Naive thymus-derived CD8-positive, alpha-beta T cell (primary cell): ENCODE data around the gene EFHC2. TPM values are rescaled to one million over a fixed set of nuclear protein-coding genes. Genes with fewer than 3 reads are reported as not detected.

Source experiments
- ATAC-seq, 2 donors: fragments of 150-1000 bp; cut with Tn5 transposase in 1 of 2; sonication (Bioruptor Pico), chemical (Tn5 transposase) in 1 of 2; 1 replicate in 1 of 2; 2 replicates in 1 of 2; pipeline ENCODE4 v1.10.0; 2021; ENCODE audit warnings: mild to moderate bottlenecking in 2 of 2, moderate library complexity in 2 of 2
- POLR2A ChIA-PET: fragments of 350-600 bp; sonication (Branson Sonifier 250); formaldehyde crosslinking; loops from one replicate; lab custom pipeline; 2021; ENCODE audit warnings: antibody characterized with exemption; lab: Charles Lee
- DNase-seq, 10 donors: peaks; one replicate each; pipeline versions ENCODE4 v3.0.0 to v3.0.0-alpha.2; 2020 to 2022
- H3K27ac Mint-ChIP-seq, 10 donors: one replicate each; pipeline ENCODE4 v1.8.0; 2020 to 2022; ENCODE audit warnings: mild to moderate bottlenecking in 10 of 10, mixed read lengths in 10 of 10, moderate library complexity in 4 of 10, inconsistent platforms in 1 of 10
- H3K27me3 Mint-ChIP-seq, 5 donors: one replicate each; pipeline ENCODE4 v1.8.0; 2021 to 2022; ENCODE audit warnings: mixed read lengths in 5 of 5
- H3K36me3 Mint-ChIP-seq, 3 donors: one replicate each; pipeline ENCODE4 v1.8.0; 2020 to 2022; ENCODE audit warnings: mixed read lengths in 3 of 3, mild to moderate bottlenecking in 2 of 3, inconsistent platforms in 1 of 3
- H3K4me1 Mint-ChIP-seq, 4 donors: one replicate each; pipeline ENCODE4 v1.8.0; 2021 to 2022; ENCODE audit warnings: mixed read lengths in 4 of 4
- H3K4me3 Mint-ChIP-seq, 10 donors: one replicate each; pipeline ENCODE4 v1.8.0; 2020 to 2022; ENCODE audit warnings: mild to moderate bottlenecking in 10 of 10, mixed read lengths in 10 of 10, moderate library complexity in 6 of 10, inconsistent platforms in 1 of 10
- H3K9me3 Mint-ChIP-seq, 9 donors: one replicate each; pipeline ENCODE4 v1.8.0; 2020 to 2022; ENCODE audit warnings: mixed read lengths in 9 of 9, mild to moderate bottlenecking in 3 of 9, inconsistent platforms in 1 of 9, moderate library complexity in 1 of 9
- polyA plus RNA-seq, 3 donors: library from polyadenylated mRNA; unstranded; fragments of 300-500 nt; fragmentation: Illumina TruSeq; gene quantifications; one replicate each; pipeline ENCODE4 v1.2.3, GENCODE V29; 2021
- total RNA-seq, 8 experiments: library from RNA in 2 of 8; stranded (reverse) in 2 of 8; gene quantifications; one replicate each; pipeline ENCODE4 v1.2.3 and lab custom pipeline; 2021 to 2026

The EFHC2 gene
- total and polyA plus RNA-seq, 5 experiments from 2014 or later = 2.0 to 3.5 (median 3.1) TPM

GRCh38 chrX:44319550-44319949, 23.9 kb downstream of the EFHC2 start:
- ATAC-seq (no peak), DNase-seq (no peak)
- Mint-ChIP-seq H3K4me3 (no peak overlapping the region), H3K27ac (no peak overlapping the region), H3K36me3 (peaks cover 0 to 2% (median 2%) of the 10 kb centered on the region in 3 donors), H3K27me3 (no peaks in the 10 kb centered on the region), H3K4me1 (peaks cover 13 to 26% (median 21%) of the 10 kb centered on the region in 4 donors), H3K9me3 (peaks cover 0 to 7% (median 0%) of the 10 kb centered on the region in 9 donors)
- POLR2A ChIA-PET = no interaction called here

GRCh38 chrX:44317181-44317580, 26.3 kb downstream of the EFHC2 start:
- Mint-ChIP-seq H3K27ac (no peak overlapping the region), H3K9me3 (peaks cover 0 to 3% (median 0%) of the 10 kb centered on the region in 9 donors), H3K4me1 (peaks cover 16 to 31% (median 22%) of the 10 kb centered on the region in 4 donors), H3K27me3 (no peaks in the 10 kb centered on the region), H3K4me3 (no peak overlapping the region), H3K36me3 (peaks cover 0 to 2% (median 2%) of the 10 kb centered on the region in 3 donors)
- POLR2A ChIA-PET = no interaction called here
- DNase-seq (no peak), ATAC-seq (no peak)

- ATAC-seq (no peak), DNase-seq (no peak)
- Mint-ChIP-seq H3K4me3 (peak overlapping the region in 3 of 10 donors; percentile 2 to 38 (median 24)), H3K27ac (peak overlapping the region in 6 of 10 donors; percentile 2 to 70 (median 48)), H3K36me3 (peaks cover 0 to 2% (median 0%) of the 10 kb centered on the region in 3 donors), H3K27me3 (no peaks in the 10 kb centered on the region), H3K9me3 (peaks cover 0 to 3% (median 0%) of the 10 kb centered on the region in 9 donors), H3K4me1 (peaks cover 10 to 26% (median 22%) of the 10 kb centered on the region in 4 donors)
- POLR2A ChIA-PET = no interaction called here
Observed at GRCh38 chrX:44314808-44315207, 28.7 kb downstream of the EFHC2 start.

DNA sequence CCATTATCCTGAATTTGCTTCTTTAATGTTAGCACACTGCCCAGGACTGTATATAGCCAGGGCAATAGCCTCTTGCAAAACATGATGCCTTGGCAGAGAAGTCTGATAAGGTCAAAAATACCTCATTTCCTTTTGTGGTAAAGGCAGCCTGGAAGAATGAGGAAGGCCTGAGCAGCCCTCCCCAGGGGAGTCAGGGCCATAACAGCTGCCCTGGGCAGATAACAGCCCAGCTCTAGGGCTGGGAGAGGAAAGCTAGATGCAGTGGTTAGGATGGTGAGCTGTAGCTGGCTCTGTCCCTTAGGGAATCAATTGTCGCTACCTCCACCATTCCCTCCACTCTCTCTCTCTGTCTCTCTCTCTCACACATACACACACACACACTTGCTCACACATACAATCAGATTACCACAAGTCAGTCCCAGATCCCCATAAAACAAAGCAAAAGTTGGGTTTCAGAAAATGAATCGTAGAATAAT, 29.2 kb downstream of the EFHC2 start:
- Mint-ChIP-seq H3K27ac (peak overlapping the region in 6 of 10 donors; percentile 2 to 70 (median 40)), H3K4me3 (peak overlapping the region in 4 of 10 donors; percentile 22 to 38 (median 27)), H3K36me3 (peaks cover 0 to 2% (median 2%) of the 10 kb centered on the region in 3 donors), H3K27me3 (no peaks in the 10 kb centered on the region), H3K9me3 (peaks cover 0 to 3% (median 0%) of the 10 kb centered on the region in 9 donors), H3K4me1 (peaks cover 10 to 26% (median 22%) of the 10 kb centered on the region in 4 donors)
- POLR2A ChIA-PET = no interaction called here
- ATAC-seq (peak; percentile 33), DNase-seq (peak in 1 of 10 donors; percentile 1)

DNA sequence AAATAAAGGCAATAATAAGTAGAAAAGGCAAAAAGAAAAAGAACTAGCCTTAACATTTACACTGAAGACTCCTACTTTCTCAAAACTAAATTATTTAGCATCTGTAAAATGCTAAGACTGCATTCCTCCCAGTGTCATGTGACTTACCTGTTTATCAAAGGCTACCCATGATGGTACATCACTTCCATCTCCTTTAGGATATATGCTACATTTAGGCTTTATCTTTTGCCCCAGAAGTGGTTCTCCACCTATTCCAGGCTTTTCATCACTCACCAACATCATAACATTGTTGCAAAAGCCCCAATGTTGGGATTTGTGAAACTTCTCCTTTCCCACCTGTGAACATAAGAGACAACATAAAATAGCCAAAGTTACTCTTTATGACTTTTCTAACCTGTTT, 31.1 kb downstream of the EFHC2 start:
- H3K27ac Mint-ChIP-seq = no peak overlapping the region
- DNase-seq (no peak), ATAC-seq (no peak)
- peaks cover 0 to 3% (median 2%) of the 10 kb centered on the region in 3 donors for H3K36me3 Mint-ChIP-seq
- H3K4me3 Mint-ChIP-seq = no peak overlapping the region
- POLR2A ChIA-PET = interaction anchor here (0.6 to 0.7 kb wide), 2 partner anchors 32 to 201 kb away, joined by 3 to 4 read pairs; no protein-coding TSS in a partner anchor
- no peaks in the 10 kb centered on the region for H3K27me3 Mint-ChIP-seq
- H3K4me1 Mint-ChIP-seq = peaks cover 10 to 26% (median 22%) of the 10 kb centered on the region in 4 donors
- H3K9me3 Mint-ChIP-seq = peaks cover 0 to 3% (median 0%) of the 10 kb centered on the region in 9 donors

- H3K27me3 Mint-ChIP-seq = no peaks in the 10 kb centered on the region
- no peak for DNase-seq
- H3K36me3 Mint-ChIP-seq = peaks cover 0 to 3% (median 0%) of the 10 kb centered on the region in 3 donors
- ATAC-seq = no peak
- POLR2A ChIA-PET = no interaction called here
- peaks cover 7 to 26% (median 18%) of the 10 kb centered on the region in 4 donors for H3K4me1 Mint-ChIP-seq
- no peaks in the 10 kb centered on the region for H3K9me3 Mint-ChIP-seq
- peak overlapping the region in 1 of 10 donors; percentile 65 for H3K4me3 Mint-ChIP-seq
- peak overlapping the region in 1 of 10 donors; percentile 42 for H3K27ac Mint-ChIP-seq
Observed at GRCh38 chrX:44310227-44310626, 33.2 kb downstream of the EFHC2 start.

GRCh38 chrX:44308869-44309268, 34.6 kb downstream of the EFHC2 start:
- peaks cover under 1 to 16% (median 6%) of the 10 kb centered on the region in 4 donors for H3K4me1 Mint-ChIP-seq
- H3K4me3 Mint-ChIP-seq = no peak overlapping the region
- ATAC-seq (no peak), DNase-seq (no peak)
- H3K27ac Mint-ChIP-seq = no peak overlapping the region
- no peaks in the 10 kb centered on the region for H3K27me3 Mint-ChIP-seq
- H3K9me3 Mint-ChIP-seq = no peaks in the 10 kb centered on the region
- peaks cover 0 to 3% (median 0%) of the 10 kb centered on the region in 3 donors for H3K36me3 Mint-ChIP-seq
- POLR2A ChIA-PET = no interaction called here

DNA sequence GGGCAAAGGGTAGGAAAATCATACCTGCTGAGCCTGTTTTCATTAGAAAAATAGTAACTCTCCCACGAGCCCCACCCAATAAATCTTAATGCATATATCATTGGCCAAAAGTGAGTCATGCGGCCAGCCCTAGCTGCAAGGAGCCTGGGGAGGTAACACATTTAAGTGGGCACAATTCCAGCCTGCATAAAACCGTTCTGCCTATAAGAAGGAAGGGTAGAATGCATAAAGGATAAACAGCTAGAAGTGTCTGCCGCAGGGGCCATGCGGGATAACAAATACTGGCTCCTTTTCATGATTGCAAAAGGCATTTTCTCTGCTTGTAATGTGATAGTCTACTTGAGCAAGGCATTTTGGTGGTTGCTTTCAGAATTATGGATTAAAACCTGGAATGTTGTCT, 37.1 kb downstream of the EFHC2 start:
- Mint-ChIP-seq H3K4me3 (no peak overlapping the region), H3K4me1 (peaks cover 3 to 8% (median 5%) of the 10 kb centered on the region in 4 donors), H3K36me3 (peaks cover 0 to 3% (median 0%) of the 10 kb centered on the region in 3 donors), H3K27me3 (no peaks in the 10 kb centered on the region), H3K9me3 (no peaks in the 10 kb centered on the region), H3K27ac (no peak overlapping the region)
- POLR2A ChIA-PET = no interaction called here
- no peak for DNase-seq
- ATAC-seq = no peak

- no peak overlapping the region for H3K4me3 Mint-ChIP-seq
- peak overlapping the region in 1 of 10 donors; percentile 68 for H3K27ac Mint-ChIP-seq
- no peaks in the 10 kb centered on the region for H3K9me3 Mint-ChIP-seq
- peaks cover 3 to 6% (median 4%) of the 10 kb centered on the region in 4 donors for H3K4me1 Mint-ChIP-seq
- DNase-seq (no peak), ATAC-seq (no peak)
- no peaks in the 10 kb centered on the region for H3K27me3 Mint-ChIP-seq
- H3K36me3 Mint-ChIP-seq = peaks cover 0 to 3% (median 0%) of the 10 kb centered on the region in 3 donors
- POLR2A ChIA-PET = no interaction called here
Observed at GRCh38 chrX:44305921-44306320, 37.6 kb downstream of the EFHC2 start.

- POLR2A ChIA-PET = interaction anchor here (0.9 kb wide), 1 partner anchor 50 kb away, joined by 4 read pairs; no protein-coding TSS in a partner anchor
- peaks cover 0 to 7% (median 5%) of the 10 kb centered on the region in 3 donors for H3K36me3 Mint-ChIP-seq
- peaks cover 3 to 6% (median 4%) of the 10 kb centered on the region in 4 donors for H3K4me1 Mint-ChIP-seq
- H3K27me3 Mint-ChIP-seq = no peaks in the 10 kb centered on the region
- DNase-seq (peak in 4 of 10 donors; percentile 1 to 16 (median 8)), ATAC-seq (no peak)
- H3K4me3 Mint-ChIP-seq = no peak overlapping the region
- H3K27ac Mint-ChIP-seq = peak overlapping the region in 1 of 10 donors; percentile 18
- H3K9me3 Mint-ChIP-seq = no peaks in the 10 kb centered on the region
Observed at GRCh38 chrX:44303119-44303518, 40.4 kb downstream of the EFHC2 start.

DNA sequence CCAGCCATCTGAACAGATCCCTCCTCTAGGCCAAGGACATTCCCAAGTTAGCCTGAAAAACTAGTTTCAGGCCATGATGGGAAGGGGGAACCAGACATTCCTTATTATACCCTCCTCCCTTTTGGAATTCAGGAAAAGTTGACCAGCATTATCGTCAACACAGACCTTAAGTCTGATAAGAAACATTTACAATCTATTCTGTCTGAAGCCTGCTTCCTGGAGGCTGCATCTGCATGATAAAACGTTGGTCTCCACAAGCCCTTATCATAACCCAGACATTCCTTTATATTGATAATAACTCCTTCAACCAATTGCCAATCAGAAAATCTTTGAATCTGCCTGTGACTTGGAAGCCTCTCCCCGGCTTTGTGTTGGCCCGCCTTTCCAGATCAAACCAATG, 44.3 kb downstream of the EFHC2 start:
- Mint-ChIP-seq H3K4me3 (no peak overlapping the region), H3K9me3 (no peaks in the 10 kb centered on the region), H3K4me1 (peaks cover 3 to 6% (median 4%) of the 10 kb centered on the region in 4 donors), H3K27ac (no peak overlapping the region), H3K36me3 (peaks cover 0 to 7% (median 5%) of the 10 kb centered on the region in 3 donors), H3K27me3 (no peaks in the 10 kb centered on the region)
- no peak for ATAC-seq
- POLR2A ChIA-PET = no interaction called here
- no peak for DNase-seq

GRCh38 chrX:44291468-44292092, 51.9 kb downstream of the EFHC2 start:
- peaks cover 0 to 6% (median 3%) of the 10 kb centered on the region in 4 donors for H3K4me1 Mint-ChIP-seq
- H3K27me3 Mint-ChIP-seq = no peaks in the 10 kb centered on the region
- peaks cover 0 to 5% (median 0%) of the 10 kb centered on the region in 3 donors for H3K36me3 Mint-ChIP-seq
- peaks cover 0 to 4% (median 0%) of the 10 kb centered on the region in 9 donors for H3K9me3 Mint-ChIP-seq
- no peak overlapping the region for H3K4me3 Mint-ChIP-seq
- no peak for ATAC-seq
- H3K27ac Mint-ChIP-seq = no peak overlapping the region
- no peak for DNase-seq
- POLR2A ChIA-PET = interaction anchor here (0.5 kb wide), 1 partner anchor 9 kb away, joined by 4 read pairs; no protein-coding TSS in a partner anchor

- no peak for ATAC-seq
- H3K27me3 Mint-ChIP-seq = no peaks in the 10 kb centered on the region
- POLR2A ChIA-PET = no interaction called here
Observed at GRCh38 chrX:44290718-44291117, 52.8 kb downstream of the EFHC2 start.

More at GRCh38 chrX:44290718-44291117, 52.8 kb downstream of the EFHC2 start:
- H3K27ac Mint-ChIP-seq = peak overlapping the region in 1 of 10 donors; percentile 7
- DNase-seq = no peak
- peaks cover 0 to 4% (median 0%) of the 10 kb centered on the region in 9 donors for H3K9me3 Mint-ChIP-seq
- H3K4me1 Mint-ChIP-seq = peaks cover 0 to 6% (median 3%) of the 10 kb centered on the region in 4 donors
- peaks cover 0 to 5% (median 0%) of the 10 kb centered on the region in 3 donors for H3K36me3 Mint-ChIP-seq
- no peak overlapping the region for H3K4me3 Mint-ChIP-seq
